22Rv1 (cell line): ENCODE results near the gene DMD.

Source experiments
- ZFX ChIP-seq: fragments of 450-650 bp; IDR thresholded peaks from 2 replicates; pipeline ENCODE4 v1.6.1; 2017; ENCODE audit warnings: antibody characterized with exemption, borderline replicate concordance
- TF ChIP-seq, protein P1 (sequence below): fragments of 450-650 bp; IDR thresholded peaks from 2 replicates; pipeline ENCODE4 v1.5.1; 2017; ENCODE audit warnings: mild to moderate bottlenecking

DNA sequence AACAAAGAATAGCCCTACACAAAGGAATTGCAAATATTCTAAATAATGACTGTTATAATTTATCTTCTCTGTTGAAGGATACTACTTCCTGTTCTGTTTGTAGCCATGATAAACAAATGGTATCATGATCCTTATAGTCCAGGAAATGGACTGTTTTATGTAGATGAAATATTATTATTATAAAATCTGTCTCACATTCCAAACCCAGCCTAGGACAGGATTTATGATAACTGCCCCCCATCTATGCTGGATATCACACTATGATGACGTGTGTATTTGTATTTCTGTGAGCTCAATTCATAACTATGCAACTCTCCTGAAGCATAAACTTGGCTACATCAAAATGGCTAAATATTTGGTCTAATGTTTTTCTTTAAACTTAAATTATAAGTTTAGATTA, 21.3 kb downstream of the DMD start:
- TF ChIP-seq, protein P1, sequence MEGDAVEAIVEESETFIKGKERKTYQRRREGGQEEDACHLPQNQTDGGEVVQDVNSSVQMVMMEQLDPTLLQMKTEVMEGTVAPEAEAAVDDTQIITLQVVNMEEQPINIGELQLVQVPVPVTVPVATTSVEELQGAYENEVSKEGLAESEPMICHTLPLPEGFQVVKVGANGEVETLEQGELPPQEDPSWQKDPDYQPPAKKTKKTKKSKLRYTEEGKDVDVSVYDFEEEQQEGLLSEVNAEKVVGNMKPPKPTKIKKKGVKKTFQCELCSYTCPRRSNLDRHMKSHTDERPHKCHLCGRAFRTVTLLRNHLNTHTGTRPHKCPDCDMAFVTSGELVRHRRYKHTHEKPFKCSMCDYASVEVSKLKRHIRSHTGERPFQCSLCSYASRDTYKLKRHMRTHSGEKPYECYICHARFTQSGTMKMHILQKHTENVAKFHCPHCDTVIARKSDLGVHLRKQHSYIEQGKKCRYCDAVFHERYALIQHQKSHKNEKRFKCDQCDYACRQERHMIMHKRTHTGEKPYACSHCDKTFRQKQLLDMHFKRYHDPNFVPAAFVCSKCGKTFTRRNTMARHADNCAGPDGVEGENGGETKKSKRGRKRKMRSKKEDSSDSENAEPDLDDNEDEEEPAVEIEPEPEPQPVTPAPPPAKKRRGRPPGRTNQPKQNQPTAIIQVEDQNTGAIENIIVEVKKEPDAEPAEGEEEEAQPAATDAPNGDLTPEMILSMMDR: no peak
- no peak for TF ChIP-seq ZFX
